GM19035 (cell line): ENCODE results near the gene IL13RA1.
"Not testable (repeated sequence)": the region's sequence is repeated elsewhere in the genome, so short reads cannot be mapped to it uniquely, and the experiment has no call there.

Experiments
- ATAC-seq: cut with Tn5 transposase; IDR thresholded peaks from one replicate; pipeline ENCODE4 v1.9.1; 2021; ENCODE audit not compliant: unreplicated experiment

IL13RA1 gene

GRCh38 chrX:118726887-118727685 lies at the start of gene IL13RA1:
Gene IL13RA1 (plus strand): TSS chrX:118727606. CDS start chrX:118727639, 33 bp downstream.
- no peak for ATAC-seq

DNA sequence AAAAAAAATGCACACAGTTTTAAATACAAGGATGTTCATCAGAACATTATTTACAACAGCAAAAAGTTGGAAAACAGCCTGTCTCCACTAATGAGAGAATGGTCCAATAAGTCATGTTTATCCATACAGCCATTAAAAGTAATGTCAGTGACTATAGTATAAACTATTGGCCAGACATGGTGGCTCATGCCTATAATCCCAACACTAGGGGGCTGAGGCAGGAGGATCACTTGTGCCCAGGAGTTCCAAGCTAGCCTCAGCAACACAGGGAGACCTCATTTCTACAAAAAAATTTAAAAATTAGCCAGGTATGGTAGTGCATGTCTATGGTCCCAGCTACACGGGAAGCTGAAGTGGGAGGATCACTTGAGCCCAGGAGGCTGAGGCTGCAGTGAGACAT lies 48.1 kb upstream of the IL13RA1 start:
- no peak for ATAC-seq

GRCh38 chrX:118682258-118683014 lies 45.0 kb upstream of the IL13RA1 start:
- no peak for ATAC-seq

DNA sequence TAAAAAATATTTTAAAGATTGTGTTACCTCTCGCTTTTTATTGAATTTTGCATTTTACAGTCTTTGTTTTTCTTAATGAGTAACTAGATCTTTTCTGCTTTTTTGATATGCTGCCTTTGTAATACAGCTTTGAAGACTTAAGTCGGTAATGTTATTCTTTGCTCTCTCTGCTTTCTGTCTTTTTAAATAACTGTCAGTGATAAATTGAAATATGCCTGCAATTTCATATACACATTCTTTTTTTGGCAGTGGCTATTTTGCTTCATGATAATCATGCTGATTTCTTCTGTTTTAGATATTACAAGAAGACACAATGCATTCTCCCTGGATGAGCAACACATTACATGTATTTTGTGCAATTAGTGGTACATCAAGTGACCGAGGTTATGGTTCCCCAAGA lies 42.0 kb upstream of the IL13RA1 start:
- ATAC-seq = no peak

DNA sequence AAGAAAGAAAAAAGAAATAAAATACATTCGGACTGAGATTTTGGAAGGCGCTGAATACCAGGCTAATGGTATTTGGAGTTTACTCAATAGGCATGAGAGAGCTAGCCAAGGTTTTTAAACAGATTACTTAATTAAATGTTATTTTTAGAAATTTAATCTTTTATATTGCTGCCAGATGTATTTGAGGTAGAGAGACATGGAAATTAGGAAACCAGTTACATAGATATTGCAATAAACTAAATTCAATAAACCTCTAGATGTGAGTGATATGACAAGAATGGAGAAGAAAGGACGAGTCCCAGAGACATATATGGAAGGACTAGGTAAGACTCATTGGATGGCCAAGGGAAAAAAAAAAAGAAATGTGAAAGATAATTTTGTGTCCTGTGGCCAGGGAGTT lies 38.5 kb upstream of the IL13RA1 start:
- no peak for ATAC-seq

DNA sequence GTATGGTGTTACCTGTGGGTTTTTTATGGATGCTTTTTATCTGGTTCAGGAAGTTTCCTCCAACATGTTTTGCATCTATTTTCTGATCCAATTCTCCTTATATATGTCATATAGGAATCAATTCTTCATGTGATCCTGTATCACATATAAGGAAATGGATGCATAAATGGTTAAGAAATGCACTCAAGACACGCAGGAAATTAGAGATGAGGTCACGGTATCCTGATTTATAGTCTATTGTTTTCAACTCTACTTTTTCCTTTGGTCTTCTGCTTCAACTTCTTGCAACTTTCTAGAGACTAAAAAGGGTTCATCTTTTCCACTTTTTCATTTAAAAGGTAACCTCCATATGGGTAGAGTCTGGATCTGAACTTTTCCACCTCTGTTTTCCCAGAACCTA lies 33.6 kb upstream of the IL13RA1 start:
- ATAC-seq = no peak

- ATAC-seq = no peak
These were observed 32.8 kb upstream of the IL13RA1 start for GRCh38 chrX:118694638-118695037.

DNA sequence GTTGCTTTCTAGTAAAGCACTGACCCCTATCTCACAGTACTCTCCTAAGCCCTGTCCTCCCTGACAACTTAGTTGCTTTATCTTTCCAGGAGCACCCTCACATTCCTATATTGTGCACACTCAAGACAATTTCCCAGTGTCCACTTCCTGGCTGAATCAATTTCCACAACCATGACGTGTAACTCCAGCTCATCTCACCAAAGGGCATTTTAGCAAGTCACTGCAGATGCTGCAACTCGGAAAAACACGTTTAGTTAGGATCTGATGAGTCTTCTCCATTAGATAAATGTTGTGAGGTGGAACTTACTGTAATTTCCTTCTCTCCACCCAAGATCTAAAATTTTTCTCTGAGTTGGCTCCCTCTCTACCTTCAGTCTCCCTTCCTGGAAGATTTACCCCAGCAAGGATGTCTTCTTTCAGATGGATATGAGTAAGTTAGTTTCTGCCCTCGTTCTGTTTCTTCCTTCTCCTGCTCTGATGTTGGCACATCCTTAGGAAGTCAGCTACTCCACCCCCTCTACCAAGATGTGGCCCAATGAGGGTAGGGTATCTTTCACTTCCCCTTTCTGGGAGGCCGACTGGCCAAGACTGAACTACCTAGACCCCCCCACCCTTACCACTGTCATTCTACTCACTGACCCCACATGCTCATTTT lies 28.8 kb upstream of the IL13RA1 start:
- no peak for ATAC-seq

- no peak for ATAC-seq
These were observed 24.7 kb upstream of the IL13RA1 start for GRCh38 chrX:118702741-118703140.

DNA sequence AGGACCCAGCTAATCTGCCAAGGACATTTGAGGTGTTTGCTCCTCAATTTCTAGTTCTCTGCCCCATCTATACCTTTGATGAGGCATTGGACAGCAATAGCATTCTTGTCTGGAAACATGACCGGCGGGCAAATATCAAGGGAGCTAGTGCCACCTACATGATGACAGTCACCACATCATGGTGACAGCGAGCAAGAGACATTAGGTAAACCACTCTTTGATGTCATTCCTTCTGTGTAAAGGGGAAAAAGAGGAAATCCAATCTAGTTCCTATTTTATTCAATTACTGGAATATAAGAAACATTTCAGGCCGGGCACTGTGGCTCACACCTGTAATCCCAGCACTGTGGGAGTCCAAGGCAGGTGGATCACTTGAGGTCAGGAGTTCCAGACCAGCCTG lies 20.7 kb upstream of the IL13RA1 start:
- no peak for ATAC-seq

DNA sequence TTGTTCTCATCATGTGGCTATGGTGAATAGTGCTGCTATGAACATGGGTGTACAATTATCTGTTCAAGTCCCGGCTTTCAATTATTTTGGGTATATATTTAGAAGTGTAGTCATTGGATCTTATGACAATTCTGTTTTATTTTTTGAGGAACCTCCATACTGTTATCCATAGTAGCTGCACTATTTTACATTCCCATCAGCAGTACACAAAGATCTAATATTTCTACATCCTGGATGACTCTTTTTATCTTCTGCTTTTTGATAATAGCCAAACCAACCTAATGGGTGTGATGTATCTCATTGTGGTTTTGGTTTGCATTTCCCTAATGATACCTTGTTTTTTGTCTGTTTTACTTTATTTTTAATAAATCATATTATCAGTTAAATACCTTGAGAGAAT lies 12.9 kb upstream of the IL13RA1 start:
- no peak for ATAC-seq

- not testable (repeated sequence) for ATAC-seq
These were observed 11.5 kb upstream of the IL13RA1 start for GRCh38 chrX:118715917-118716316.

- ATAC-seq = not testable (repeated sequence)
These were observed 10.6 kb upstream of the IL13RA1 start for GRCh38 chrX:118716833-118717232.

- no peak for ATAC-seq
These were observed 9.6 kb upstream of the IL13RA1 start for GRCh38 chrX:118717678-118718391.

GRCh38 chrX:118718737-118719136 lies 8.7 kb upstream of the IL13RA1 start:
- ATAC-seq = no peak

DNA sequence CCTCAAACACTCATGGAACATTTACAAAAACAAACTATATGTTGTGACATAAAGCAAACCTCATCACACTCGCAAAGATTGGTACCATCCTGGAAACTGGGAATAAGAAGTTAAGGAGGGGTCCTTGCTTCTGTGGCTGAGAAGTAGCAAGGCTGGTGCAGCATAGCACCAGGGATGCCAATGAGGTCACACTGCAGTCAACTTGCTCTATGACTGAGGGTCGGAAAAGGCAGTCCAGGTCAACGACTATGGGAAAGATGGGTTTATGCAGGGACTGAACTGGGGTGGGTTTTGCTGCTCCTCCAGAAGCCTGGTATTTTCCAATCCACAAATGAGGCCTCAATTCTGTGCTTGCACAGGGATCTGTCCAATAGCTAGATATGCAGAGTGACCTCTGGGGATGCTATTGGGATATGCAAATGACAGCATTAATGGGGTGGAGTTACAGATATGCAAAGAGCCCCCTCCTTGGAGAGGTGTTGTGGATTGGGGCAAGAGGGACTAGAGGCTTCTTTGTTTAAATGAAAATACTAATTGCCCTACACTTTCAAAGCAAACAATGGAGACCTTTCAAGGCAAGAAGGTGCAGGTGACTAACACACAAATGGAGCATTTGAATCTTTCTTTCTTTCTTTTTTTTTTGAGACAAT lies 7.2 kb upstream of the IL13RA1 start:
- no peak for ATAC-seq

DNA sequence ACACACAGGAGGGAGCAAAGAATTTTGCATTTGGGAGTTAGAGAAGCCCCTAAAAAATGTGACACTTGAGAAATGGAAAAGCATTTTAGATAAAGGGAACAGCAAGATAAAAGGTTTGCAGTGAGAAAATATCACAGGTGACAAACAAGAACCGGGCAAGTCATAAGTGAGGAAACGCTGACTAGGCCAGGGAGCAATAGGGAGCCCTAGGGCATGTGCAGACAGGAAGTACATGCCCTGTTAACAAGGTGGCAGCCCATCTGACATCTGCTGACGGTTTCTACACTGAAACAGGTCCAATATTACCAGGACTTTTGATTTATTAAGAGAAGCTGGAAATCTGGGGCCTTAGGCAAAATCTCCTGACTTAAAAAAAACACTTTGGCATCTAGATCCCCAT lies 4.0 kb upstream of the IL13RA1 start:
- no peak for ATAC-seq

- ATAC-seq = no peak
These were observed 3.0 kb upstream of the IL13RA1 start for GRCh38 chrX:118724365-118724764.

- no peak for ATAC-seq
These were observed 2.6 kb upstream of the IL13RA1 start for GRCh38 chrX:118724775-118725174.

DNA sequence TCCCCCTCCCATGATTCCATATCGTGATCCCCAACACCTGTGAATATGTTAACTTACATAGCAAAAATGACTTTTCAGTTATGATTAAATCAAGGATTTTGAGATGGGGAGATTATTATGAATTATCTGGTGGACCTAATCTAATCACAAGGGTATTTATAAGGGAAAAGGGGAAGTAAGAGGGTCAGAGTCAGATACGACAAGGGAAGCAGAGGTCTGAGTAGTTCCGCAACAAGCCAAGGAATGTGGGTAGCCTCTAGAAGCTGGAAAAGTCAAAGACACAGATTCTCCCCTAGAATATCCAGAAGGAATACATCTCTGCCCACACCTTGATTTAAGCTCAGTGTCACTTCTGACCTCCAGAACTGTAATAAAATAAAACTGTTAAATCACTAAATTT lies 1.0 kb upstream of the IL13RA1 start:
- no peak for ATAC-seq
